HG02884 (cell line): ENCODE results near the gene B3GALNT1.
A peak's percentile ranks its signal among the peaks of the same experiment; 100 is the strongest.

ENCODE experiments used
- ATAC-seq: cut with Tn5 transposase; IDR thresholded peaks from one replicate; pipeline ENCODE4 v1.9.1; 2021; ENCODE audit warnings: mild to moderate bottlenecking, moderate library complexity; ENCODE audit not compliant: unreplicated experiment

B3GALNT1 gene, protein sequence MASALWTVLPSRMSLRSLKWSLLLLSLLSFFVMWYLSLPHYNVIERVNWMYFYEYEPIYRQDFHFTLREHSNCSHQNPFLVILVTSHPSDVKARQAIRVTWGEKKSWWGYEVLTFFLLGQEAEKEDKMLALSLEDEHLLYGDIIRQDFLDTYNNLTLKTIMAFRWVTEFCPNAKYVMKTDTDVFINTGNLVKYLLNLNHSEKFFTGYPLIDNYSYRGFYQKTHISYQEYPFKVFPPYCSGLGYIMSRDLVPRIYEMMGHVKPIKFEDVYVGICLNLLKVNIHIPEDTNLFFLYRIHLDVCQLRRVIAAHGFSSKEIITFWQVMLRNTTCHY

DNA sequence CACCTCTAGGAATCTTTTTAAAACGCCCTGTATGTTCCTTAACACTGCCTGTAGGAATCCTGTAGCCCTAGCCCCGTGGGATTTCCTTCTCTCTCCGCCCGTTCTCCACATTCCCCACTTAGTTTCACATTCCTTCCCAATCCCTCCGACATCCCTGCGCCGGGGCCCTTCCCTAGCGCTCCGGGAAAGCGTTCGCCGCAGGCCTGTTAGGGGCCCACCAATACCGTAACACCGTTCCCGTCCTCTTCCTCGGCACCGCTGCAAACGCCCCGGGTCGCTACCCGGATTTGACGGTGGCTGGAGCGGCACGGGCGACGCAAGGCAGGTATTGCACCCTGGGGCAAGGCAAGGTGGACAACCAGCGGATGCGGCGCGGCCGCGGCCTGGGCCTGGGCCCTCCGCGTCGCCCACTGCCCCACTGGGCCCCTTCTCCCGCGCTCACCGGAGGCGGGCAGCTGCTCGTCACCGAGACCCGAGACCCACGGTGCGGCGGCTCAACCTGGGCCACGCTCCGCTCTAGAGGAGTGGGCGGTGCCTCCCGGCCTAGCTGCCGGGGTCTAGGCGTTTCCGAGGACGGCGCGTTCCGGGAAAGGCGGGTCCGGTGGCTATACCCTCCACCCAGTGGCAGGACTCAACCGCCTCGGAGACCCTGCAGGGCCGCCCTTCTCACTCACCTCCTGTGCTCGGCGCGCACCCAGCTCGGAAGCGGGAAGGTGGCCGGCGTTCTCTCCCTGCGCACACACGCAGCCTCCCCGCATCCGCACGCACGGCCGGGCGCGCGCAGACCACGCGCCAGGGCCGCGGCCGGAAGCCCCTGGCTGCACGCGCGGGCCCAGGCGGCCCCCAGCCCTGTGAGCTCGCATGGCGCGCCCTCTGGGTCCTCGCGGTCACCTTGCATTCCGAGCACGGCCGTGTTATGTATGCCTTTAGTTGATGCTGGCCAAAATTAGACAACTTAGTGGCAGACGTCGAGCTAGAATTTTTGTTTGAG, at the start of gene B3GALNT1:
Gene B3GALNT1, minus strand, starts transcription at position 789 of the 991 bp plus-strand sequence. CDS start 18,595 bp downstream, outside the sequence.
- ATAC-seq: peak; percentile 78

DNA sequence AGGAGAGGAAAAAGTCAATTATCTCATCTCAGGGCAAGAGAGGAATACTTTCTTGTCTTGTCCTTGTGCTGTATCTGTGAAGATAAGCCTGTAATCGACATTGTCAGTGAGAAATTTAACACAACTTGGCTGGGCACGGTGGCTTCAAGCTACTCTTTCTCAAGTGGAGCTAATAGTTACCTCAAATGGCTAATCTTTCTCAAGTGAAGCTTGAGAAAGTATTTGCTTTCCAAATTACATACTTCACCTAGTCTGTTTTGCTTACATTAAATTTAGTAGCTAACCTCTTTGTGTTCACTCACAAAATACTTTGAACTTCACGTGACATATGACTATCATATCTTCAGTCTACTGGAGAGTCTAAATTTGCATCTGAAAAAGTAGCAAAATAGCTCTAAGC, 48.3 kb upstream of the B3GALNT1 start:
- ATAC-seq: no peak

DNA sequence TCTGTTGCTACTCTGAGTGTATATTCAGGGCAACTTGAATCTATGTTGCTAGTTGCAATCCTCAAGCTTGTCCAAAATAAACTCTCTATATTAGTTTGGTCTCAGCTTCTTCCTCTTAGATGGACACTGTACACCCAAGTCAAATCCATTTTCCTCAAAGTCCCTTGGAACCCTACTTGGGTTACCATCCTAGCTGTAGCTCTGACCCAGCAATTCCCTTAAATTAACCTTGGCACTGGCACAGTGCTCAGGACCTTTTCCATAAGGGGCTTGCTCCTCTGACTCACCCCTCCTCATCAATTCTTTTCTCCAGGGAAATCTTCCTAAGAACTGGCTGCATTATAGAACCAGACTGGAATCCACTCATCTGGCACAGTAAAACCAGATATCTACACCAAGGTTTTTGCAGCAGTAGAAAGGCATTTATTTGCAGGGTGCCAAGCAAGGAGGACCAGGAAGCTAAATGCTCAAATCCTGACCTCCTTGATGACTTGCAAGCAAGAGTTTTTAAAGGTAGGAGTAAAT, 44.9 kb upstream of the B3GALNT1 start:
- ATAC-seq: no peak

DNA sequence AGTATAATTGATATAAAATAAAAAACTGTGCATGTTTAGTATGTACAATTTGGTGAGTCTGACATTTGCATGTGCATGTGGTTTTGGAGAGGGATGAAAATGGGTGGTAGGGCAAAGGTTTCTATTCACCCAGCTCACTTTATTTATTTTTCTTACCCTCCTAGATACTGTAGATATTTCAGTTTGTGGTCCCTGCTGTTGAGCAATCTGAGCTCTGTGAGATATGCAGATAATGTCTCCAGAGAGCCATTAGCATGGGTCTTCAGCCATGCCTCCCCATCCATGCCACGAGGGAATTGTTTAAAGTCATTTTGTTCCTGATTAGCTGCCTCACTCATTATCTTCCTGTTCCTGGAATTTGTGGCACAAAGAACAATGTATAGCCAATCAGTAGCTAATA, 44.4 kb upstream of the B3GALNT1 start:
- no peak for ATAC-seq

DNA sequence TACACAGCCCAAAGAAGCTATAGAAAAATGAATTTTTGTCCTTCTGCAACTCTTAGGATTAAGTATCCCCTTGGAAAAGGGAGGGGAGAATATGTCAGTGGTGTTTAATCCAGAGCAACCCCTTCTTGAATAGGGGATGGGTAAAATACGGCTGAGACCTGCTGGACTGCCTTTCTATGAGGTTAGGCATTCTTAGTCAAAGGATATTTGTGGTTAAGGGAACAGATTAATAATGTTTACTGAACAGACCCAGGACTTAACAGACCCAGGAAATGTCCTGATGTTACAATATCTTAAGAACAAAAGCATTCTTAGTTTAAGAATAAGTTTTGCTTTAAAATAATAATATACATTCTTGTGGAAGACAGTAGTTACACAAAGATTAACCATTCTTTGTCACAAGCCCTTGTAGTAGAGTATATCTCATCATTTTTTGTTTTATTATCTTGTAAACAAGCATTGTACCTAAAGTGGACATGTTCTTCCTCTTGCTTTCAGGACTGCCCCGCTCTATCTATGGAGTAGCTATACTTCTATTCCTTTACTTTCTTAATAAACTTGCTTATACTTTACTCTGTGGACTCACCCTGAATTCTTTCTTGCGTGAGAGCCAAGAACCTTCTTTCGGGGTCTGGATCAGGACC, 43.8 kb upstream of the B3GALNT1 start:
- no peak for ATAC-seq

DNA sequence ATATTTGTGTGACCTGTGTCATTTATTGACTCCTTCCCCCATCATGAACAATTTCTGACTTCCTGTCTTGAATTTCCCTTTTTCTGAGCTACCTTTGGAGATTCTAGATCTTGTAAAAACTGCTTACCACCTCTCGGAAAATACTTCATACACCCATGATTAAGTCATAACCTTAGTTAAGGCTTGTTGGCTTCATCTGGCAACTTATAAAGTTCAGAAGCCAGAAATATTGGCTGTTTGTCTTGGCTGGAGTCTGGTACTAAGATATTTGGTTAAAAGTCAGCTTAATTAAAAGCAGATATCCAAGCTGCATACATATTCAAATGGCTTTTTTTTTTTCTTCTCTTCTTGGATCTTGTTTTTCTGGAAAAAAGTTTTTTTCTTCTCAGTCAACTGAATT, 37.3 kb upstream of the B3GALNT1 start:
- no peak for ATAC-seq

DNA sequence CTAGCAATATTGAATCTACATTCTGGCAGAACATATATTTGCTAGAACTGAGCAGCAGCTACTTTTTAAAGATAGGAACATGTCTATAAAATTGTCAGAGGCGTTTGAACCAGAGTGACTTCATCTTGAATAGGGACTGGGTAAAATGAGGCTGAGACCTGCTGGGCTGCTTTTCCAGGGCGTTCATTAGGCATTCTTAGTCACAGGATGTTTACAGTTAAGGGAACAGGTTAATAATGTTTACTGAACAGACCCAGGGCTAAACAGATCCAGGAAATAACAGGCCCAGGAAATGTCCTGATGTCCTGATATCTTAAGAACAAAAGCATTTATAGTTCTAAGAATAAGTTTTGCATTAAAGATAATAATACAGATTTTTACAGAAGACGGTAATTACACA, 34.5 kb upstream of the B3GALNT1 start:
- ATAC-seq: no peak

DNA sequence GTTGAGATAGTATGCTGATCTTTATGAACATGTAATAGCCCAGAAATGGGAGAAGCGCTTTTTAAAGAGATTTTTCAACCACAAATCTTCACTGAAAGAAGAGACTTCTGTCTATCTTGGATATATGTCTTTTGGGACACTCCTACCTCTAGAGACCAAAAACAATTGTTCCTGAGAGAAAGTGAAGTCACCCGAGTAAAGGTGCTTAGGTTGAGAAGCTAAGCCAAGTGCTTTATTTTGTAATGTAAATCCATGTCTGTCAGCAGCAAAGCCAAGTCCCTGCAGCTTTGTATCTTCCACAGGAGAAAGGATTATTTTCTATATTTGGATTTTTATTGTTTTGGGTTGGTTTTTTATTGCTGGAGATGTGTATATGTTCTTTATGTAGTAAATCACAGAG, 32.1 kb upstream of the B3GALNT1 start:
- no peak for ATAC-seq

DNA sequence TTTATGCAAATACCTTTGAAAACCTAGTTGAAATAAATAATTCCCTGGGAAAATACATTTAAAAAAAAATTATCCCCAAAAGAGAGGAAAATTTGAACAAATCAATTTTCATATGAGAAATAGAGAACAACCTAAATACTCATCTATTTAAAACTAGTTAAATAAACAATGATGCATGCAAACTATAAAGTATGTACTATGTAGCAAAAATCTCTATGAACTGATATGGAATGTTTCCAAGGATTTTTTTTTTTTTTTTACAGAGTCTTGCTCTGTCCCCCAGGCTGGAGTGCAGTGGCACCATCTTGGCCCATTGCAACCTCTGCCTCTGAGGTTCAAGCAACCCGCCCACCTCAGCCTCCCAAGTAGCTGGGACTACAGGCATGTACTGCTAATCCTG, 27.2 kb upstream of the B3GALNT1 start:
- ATAC-seq: no peak

DNA sequence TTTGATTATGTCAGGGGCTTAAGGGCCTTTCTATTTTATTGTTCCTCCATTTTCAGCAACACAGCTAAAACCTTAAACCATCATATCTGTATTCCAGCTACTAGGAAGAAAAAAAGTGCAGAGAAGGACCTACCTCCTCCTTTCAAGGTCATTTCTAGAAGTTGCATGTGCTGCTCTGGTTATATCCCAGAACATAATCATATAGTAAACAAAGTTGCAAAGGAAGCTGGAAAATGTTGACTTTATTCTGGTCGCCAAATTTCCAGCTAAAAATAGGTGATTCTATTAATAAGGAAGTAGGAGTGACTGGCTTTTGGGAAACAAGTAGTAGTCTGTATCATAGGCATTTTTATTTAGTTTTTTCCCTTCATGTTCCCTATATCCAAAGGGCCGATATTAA, 21.3 kb upstream of the B3GALNT1 start:
- no peak for ATAC-seq

DNA sequence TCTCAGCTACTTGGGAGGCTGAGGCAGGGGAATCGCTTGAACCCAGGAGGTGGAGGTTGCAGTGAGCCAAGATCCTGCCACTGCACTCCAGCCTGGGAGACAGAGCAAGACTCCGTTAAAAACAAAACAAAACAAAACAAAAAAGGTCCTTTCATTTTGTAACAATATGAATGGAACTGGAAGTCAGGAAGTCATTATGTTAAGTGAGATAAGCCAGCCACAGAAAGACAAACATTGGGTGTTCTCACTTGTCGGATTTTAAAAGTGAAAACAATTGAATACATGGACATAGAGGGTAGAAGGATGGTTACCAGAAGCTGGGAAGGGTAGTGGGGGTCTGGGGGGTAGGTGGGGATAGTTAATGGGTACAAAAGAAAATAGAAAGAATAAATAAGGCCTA, 12.5 kb upstream of the B3GALNT1 start:
- no peak for ATAC-seq

DNA sequence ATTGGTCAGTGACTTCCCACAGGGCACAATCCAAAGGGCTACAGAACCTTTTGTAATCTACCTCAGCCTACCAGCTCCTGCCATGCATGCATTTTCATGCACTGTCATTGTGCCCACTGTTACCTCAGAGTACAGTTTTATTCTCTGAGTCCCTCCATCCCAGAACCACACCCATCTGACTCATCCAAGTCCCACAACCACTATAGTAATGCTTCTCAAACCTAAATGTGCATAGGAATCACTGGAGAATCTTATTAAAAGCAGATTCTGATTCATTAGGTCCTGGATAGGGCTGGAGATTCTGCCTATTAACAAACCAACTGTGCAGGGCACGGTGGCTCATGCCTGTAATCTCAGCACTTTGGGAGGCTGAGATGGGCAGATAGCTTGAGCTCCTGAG, 3.7 kb upstream of the B3GALNT1 start:
- ATAC-seq: no peak

DNA sequence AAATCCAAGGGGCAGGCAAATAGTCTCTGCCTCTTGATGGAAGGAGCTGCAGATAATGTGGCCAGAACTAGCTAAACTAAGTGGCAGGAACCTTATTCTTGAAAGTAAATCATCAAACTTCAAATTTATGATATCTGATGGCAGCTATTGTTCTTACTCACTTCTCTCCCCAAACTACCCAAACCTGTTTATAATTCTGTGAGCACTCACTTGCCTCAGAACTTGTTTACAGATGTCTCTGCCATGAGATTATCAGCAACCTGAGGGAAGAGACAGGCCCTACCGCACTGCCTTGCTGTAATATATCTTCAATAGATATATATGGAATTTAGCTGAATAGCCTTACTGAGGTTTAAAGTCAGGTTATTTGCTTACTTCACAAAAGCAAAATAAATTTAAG, 2.2 kb upstream of the B3GALNT1 start:
- no peak for ATAC-seq

DNA sequence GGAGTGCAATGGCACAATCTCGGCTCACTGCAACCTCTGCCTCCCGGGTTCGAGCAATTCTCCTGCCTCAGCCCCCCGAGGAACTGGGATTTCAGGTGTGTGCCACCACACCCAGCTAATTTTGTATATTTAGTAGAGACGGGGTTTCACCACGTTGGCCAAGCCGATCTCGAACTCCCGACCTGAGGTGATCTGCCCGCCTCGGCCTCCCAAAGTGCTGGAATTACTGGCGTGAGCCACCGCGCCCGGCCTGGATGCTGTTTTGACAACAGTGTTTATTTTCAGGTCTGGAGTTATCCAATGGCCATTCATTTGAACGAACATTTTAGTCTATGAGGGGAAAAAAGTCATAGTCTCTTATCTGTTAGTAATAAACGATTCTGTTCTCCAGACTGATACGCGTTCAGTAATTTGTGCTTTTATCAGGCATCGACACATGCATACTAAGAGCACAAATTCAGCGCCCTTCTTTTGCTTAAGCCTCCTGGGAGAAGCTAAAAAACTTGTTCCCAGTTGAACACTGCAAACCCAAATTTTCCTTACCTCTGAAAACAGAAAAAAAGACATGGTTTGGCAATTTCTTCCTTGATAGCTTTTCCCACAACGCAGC, 1.3 kb downstream of the B3GALNT1 start:
- ATAC-seq: no peak

DNA sequence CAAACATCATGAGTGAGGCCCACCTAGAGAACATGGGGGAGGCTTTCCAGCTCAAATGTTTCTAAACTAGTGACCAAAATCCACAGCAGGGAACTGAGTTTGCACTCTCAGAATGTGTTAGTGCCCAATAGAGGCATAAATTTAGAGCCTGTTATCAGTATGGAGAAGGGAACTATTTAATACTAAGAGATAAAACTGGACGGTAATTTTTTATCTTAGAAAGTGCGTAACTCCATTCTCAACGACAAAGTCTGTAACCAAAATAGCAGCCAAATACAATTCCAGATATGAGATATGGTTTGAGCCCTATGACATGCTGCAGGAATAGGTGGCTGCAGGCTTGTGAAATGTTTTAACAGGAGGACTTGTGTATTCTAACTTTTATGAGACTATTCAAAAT, 3.5 kb downstream of the B3GALNT1 start:
- no peak for ATAC-seq

DNA sequence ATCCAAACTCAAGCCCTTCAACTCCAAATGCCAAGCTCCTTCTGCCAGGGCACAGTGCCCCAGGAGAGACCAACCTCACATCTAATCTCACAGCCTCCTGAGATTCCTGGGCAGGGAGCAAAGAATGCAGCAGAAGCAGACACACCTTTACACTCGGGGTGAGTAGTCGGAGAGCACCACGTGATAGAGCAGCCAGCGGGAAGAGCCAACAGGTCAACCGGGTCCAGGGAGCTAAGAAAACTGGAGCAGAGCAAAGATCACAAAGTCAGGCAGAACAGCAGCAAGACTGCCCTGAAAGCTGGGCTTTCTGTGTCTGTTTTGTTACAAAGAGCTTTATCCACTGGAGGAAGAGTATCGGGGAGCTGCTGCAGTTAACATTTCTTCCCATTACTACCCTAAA, 4.2 kb downstream of the B3GALNT1 start:
- ATAC-seq: no peak

DNA sequence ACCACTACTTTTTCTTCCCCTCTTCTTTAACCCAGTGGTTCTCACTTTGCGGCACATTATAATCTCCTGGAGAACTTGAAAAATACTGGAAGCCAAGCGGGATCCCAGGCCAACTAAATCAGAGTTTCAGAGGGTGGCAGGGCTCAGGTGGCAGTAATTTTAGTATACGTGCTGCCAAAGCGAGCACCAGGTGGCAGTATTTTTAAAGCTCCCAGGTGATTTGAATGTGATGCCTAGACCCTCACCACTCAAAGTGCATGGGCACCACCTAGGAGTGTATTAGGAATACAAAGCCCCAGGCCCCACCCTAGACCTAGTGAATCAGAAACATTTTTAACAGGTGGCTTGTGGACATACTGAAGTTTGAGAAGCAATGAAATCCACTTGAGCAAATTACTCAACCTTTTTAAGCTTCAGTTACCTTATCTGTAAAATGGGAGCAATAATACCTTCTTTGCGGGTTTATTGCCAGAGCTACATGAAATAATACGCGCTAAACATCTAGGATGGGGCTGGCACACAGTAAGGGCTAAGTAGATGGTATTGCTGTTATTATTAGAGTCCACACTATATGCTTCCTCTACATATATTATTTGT, 8.3 kb downstream of the B3GALNT1 start:
- ATAC-seq: no peak

DNA sequence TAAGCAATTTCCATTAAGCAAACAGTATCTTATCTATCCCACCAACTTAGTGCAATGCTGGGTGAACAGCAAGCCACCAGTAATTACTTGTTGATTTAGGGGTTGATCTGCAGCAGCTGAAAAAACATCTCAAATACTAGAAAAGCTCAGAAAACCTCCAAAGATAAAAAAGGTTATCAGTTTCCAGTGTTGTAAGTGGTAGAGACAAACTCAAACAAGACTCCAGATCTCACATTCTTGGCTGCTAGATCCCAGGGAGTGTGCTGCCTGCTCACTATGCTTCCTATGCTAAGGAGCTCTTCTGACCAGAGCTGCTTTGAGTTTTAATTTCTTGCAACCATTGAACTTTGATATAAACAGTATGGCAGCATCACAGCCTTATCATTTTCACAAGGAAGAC, 11.3 kb downstream of the B3GALNT1 start:
- ATAC-seq: no peak

DNA sequence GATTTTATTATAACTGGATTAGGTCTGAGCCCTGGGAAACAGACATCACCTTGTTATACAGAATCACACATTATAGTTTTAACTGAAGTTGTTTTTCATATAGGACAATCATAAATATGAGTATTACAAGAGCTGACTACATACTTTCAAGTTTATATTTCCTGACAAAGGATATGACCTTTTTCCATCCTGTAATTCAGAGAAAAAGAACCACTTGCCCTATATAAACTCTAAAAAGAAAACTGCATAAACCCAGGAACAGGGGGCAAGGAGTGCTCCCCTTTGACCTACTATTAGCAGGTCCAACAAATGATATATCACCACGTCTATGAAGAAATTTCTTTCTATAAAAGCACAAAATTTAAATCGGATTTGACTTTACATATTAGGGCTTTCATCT, 20.9 kb downstream of the B3GALNT1 start:
- ATAC-seq: no peak

DNA sequence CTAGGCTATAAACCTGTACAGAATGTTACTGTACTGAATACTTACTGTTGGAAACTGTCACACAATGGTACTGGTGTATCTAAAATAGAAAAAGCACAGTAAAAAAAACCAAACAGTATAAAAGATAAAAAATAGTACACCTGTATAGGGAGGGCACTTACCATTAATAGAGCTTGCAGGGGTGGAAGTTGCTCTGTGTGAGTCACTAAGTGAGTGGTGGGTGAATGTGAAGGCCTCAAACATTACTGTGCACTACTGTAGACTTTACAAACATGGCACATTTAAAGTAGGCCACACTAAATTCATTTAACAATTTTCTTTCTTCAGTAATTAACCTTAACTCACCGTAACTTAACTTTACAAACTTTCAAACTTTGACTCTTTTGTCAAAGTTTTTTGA, 22.0 kb downstream of the B3GALNT1 start:
- ATAC-seq: no peak
